Prostate gland (tissue), 1 donor: ENCODE measurements around the gene PRPF6.

ENCODE experiments used
- POLR2A ChIP-seq: fragments of 450-650 bp; IDR thresholded peaks from one replicate; pipeline ENCODE4 v1.6.1; 2016; ENCODE audit warnings: antibody characterized with exemption, mild to moderate bottlenecking
- POLR2AphosphoS5 ChIP-seq: sonication (generic); formaldehyde crosslinking; IDR thresholded peaks from one replicate; pipeline ENCODE4 v1.6.1; 2017; ENCODE audit warnings: antibody characterized with exemption

- TF ChIP-seq POLR2A (no peak), POLR2AphosphoS5 (no peak)
These were observed 53.1 kb downstream of the PRPF6 start for GRCh38 chr20:64033981-64034493.
